Kidney (tissue), 14 donors: ENCODE data around the gene SLC41A3. TPM values are rescaled to one million over a fixed set of nuclear protein-coding genes. Genes with fewer than 3 reads are reported as not detected.

Experiments
- DNase-seq, 5 donors: peaks; one replicate each; pipeline ENCODE4 v3.0.0-alpha.2; 2013 to 2020
- FAIRE-seq: peaks from 2 replicates; lab custom pipeline; 2012; peaks lifted over from hg19 to GRCh38; lab: Jason Lieb, UNC
- H3K27ac ChIP-seq, 2 donors: one replicate each; pipeline ENCODE4 v1.7.0; 2013; ENCODE audit warnings: low read depth in 2 of 2, low read length in 2 of 2, inconsistent platforms in 1 of 2
- H3K27me3 ChIP-seq: one replicate; pipeline ENCODE4 v1.7.1; 2013; ENCODE audit warnings: low read length, inconsistent platforms; ENCODE audit not compliant: control insufficient read depth, insufficient read depth
- H3K36me3 ChIP-seq, 3 donors: one replicate each; pipeline versions ENCODE4 v1.7.0 to v1.7.1; 2013; ENCODE audit warnings: low read length in 3 of 3, control low read depth in 1 of 3, inconsistent platforms in 1 of 3; ENCODE audit not compliant: insufficient read depth in 3 of 3, control insufficient read depth in 2 of 3
- H3K4me1 ChIP-seq, 3 donors: one replicate each; pipeline versions ENCODE4 v1.7.0 to v1.7.1; 2013; ENCODE audit warnings: low read length in 3 of 3, inconsistent platforms in 1 of 3, low read depth in 1 of 3; ENCODE audit not compliant: control insufficient read depth in 2 of 3, insufficient read depth in 2 of 3
- H3K4me3 ChIP-seq, 3 donors: one replicate each; pipeline versions ENCODE4 v1.7.0 to v1.8.1; 2013; ENCODE audit warnings: low read length in 3 of 3, control low read depth in 1 of 3, inconsistent platforms in 1 of 3
- H3K9ac ChIP-seq, 3 donors: one replicate each; pipeline versions ENCODE4 v1.7.0 to v1.7.1; 2013; ENCODE audit warnings: low read length in 3 of 3, control low read depth in 1 of 3, inconsistent platforms in 1 of 3
- H3K9me3 ChIP-seq, 3 donors: one replicate each; pipeline versions ENCODE4 v1.7.0 to v1.7.1; 2013; ENCODE audit warnings: low read length in 3 of 3, control low read depth in 1 of 3, inconsistent platforms in 1 of 3; ENCODE audit not compliant: control insufficient read depth in 2 of 3, insufficient read depth in 1 of 3
- CTCF ChIP-seq: IDR thresholded peaks from 3 replicates; pipeline ENCODE4 v1.5.1; 2012; ENCODE audit warnings: mild to moderate bottlenecking, moderate library complexity, borderline replicate concordance; ENCODE audit not compliant: insufficient read depth; ENCODE audit errors: extremely low read depth
- intact Hi-C: fragments of 100-400 bp; cut with DNase I; formaldehyde crosslinking; loops from one replicate; pipeline ENCODE4 v1.11.1; 2022
- polyA plus RNA-seq: library from polyadenylated mRNA; stranded (reverse); fragments of 350-450 nt; fragmentation: Illumina TruSeq; extraction: RNeasy Lipid Tissue Mini Kit (QIAGEN cat#74804); gene quantifications from one replicate; pipeline ENCODE4 v1.2.3, GENCODE V29; 2014; ENCODE audit warnings: low read depth, low replicate concordance; ENCODE audit not compliant: insufficient read depth
- total RNA-seq: library from RNA; stranded (reverse); fragmentation: NEBNext Ultra II Directional; extraction: Animal tissue kit (Norgen Biotek cat#: 25700); gene quantifications from one replicate; pipeline ENCODE4 v1.2.1, GENCODE V29; 2021
- donor health status: control.
- donor health status: control.
- donor health status: control.
- donor health status: control.
- donor health status: control.
- donor health status: DM: yes; HTN: yes; CAD: no.
- donor health status: Normal renal cell carcinoma (clear cell type).

Gene SLC41A3
- total and polyA plus RNA-seq, 2 donors from 2014 or later: 31.6 to 74.3 TPM

GRCh38 chr3:126124896-126125295 is 41.0 kb upstream of the SLC41A3 start:
- FAIRE-seq (no peak), DNase-seq (peak in 3 of 5 donors; percentile 4 to 29 (median 18))
- TF ChIP-seq CTCF: no peak
- intact Hi-C loops: loop anchor here (10.0 kb wide), 1 partner anchor 250 kb away; no protein-coding TSS in a partner anchor
- peaks cover 0 to 3% (median 0%) of the 10 kb centered on the region in 3 donors for H3K4me1 ChIP-seq
- H3K9me3 ChIP-seq: no peaks in the 10 kb centered on the region
- no peak overlapping the region for H3K4me3 ChIP-seq
- H3K9ac ChIP-seq: no peak overlapping the region
- no peaks in the 10 kb centered on the region for H3K27me3 ChIP-seq
- no peak overlapping the region for H3K27ac ChIP-seq
- peaks cover 0 to 32% (median 9%) of the 10 kb centered on the region in 3 donors for H3K36me3 ChIP-seq

GRCh38 chr3:126124148-126124868 is 40.4 kb upstream of the SLC41A3 start:
- Histone ChIP-seq H3K4me1 (peaks cover 0 to 3% (median 0%) of the 10 kb centered on the region in 3 donors), H3K9ac (no peak overlapping the region), H3K27ac (no peak overlapping the region), H3K36me3 (peaks cover 0 to 36% (median 9%) of the 10 kb centered on the region in 3 donors), H3K4me3 (no peak overlapping the region), H3K9me3 (no peaks in the 10 kb centered on the region), H3K27me3 (no peaks in the 10 kb centered on the region)
- intact Hi-C loops: loop anchor here (10.0 kb wide), 1 partner anchor 250 kb away; no protein-coding TSS in a partner anchor
- no peak for TF ChIP-seq CTCF
- peak in 3 of 5 donors; percentile 9 to 48 (median 39) for DNase-seq
- no peak for FAIRE-seq

- Histone ChIP-seq H3K27ac (no peak overlapping the region), H3K4me3 (no peak overlapping the region), H3K9me3 (no peaks in the 10 kb centered on the region), H3K9ac (no peak overlapping the region), H3K27me3 (no peaks in the 10 kb centered on the region), H3K36me3 (peaks cover 0 to 36% (median 14%) of the 10 kb centered on the region in 3 donors), H3K4me1 (no peaks in the 10 kb centered on the region)
- DNase-seq: no peak
- intact Hi-C loops: loop anchor here (10.0 kb wide), 1 partner anchor 253 kb away; no protein-coding TSS in a partner anchor
- no peak for FAIRE-seq
- TF ChIP-seq CTCF: no peak
Observed at GRCh38 chr3:126121632-126122031, 37.7 kb upstream of the SLC41A3 start.
